GM21529 (cell line): ENCODE results near the gene TGFBR3.

ENCODE experiments used
- ATAC-seq: cut with Tn5 transposase; IDR thresholded peaks from one replicate; pipeline ENCODE4 v1.9.1; 2021; ENCODE audit not compliant: unreplicated experiment

Gene TGFBR3

GRCh38 chr1:91718368-91718767 is 167.6 kb downstream of the TGFBR3 start:
- no peak for ATAC-seq

DNA sequence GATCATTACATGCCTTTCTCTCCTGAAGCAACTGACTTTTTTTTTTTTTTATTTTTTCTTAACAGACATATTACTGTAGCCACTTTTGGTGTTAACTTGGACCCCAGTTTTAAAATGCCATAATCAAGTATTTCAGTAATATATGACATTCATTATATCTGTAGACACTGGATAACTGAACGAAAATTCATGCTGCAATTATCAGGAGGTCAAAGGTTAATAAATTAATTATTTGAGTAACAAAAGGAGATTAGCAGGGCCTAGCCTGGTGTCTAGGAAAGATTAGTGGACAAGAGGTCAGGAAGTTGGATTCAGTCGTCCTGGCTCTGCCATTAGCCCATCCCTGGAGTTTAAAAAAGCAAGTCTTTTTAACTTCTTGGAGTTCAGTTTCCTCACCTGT is 168.1 kb downstream of the TGFBR3 start:
- no peak for ATAC-seq

- no peak for ATAC-seq
These were observed 169.6 kb downstream of the TGFBR3 start for GRCh38 chr1:91716339-91716738.

GRCh38 chr1:91715416-91716000 is 170.4 kb downstream of the TGFBR3 start:
- ATAC-seq: no peak

GRCh38 chr1:91714867-91715381 is 171.0 kb downstream of the TGFBR3 start:
- ATAC-seq: no peak

GRCh38 chr1:91712981-91713841 is 172.7 kb downstream of the TGFBR3 start:
- peak; percentile 60 for ATAC-seq

DNA sequence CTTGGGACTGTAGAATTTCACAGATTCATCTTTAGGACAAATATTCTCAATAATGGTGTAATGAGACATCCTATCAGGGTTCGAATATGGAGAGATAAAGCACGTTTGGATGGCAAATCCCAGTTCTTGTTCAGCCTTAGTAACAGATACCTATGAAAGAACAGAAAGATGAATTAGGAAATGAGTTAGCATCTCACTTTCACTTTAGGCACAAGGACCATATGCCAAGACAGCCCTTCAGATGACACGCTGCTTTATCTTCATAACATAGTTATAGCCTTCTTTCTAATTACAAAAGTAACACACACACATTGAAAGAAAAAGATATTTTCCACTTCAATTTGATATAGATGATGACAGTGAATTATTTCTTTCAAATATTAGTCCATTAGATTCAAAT is 173.6 kb downstream of the TGFBR3 start:
- ATAC-seq: no peak

- no peak for ATAC-seq
These were observed 174.3 kb downstream of the TGFBR3 start for GRCh38 chr1:91711504-91712247.

GRCh38 chr1:91710261-91710660 is 175.7 kb downstream of the TGFBR3 start:
- ATAC-seq: peak; percentile 55

- no peak for ATAC-seq
These were observed 177.3 kb downstream of the TGFBR3 start for GRCh38 chr1:91708691-91709090.

GRCh38 chr1:91707890-91708218 is 178.1 kb downstream of the TGFBR3 start:
- no peak for ATAC-seq

- no peak for ATAC-seq
These were observed 178.6 kb downstream of the TGFBR3 start for GRCh38 chr1:91707114-91707889.

GRCh38 chr1:91706140-91706957 is 179.6 kb downstream of the TGFBR3 start:
- no peak for ATAC-seq

GRCh38 chr1:91704746-91705145 is 181.2 kb downstream of the TGFBR3 start:
- ATAC-seq: no peak

GRCh38 chr1:91703095-91703494 is 182.9 kb downstream of the TGFBR3 start:
- no peak for ATAC-seq

DNA sequence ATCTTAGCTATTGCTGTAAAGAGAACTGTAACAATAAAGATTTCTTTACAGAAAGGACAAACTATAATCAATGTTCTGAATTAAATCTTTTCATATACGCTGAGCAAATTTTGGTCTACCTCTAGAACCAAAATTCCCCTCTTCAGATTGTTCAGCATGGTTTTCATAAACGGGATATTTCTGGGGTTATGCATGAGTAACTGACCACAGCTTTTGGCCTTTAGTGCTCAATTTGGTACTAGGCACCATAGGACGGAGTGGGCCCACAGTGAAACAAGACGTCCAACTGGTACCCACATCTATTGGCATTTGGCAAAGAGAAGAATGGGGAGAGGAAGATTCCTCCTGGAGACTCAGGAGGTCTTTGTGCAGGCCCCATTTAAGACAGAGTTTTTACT is 184.5 kb downstream of the TGFBR3 start:
- no peak for ATAC-seq

- no peak for ATAC-seq
These were observed 185.0 kb downstream of the TGFBR3 start for GRCh38 chr1:91700771-91701471.

DNA sequence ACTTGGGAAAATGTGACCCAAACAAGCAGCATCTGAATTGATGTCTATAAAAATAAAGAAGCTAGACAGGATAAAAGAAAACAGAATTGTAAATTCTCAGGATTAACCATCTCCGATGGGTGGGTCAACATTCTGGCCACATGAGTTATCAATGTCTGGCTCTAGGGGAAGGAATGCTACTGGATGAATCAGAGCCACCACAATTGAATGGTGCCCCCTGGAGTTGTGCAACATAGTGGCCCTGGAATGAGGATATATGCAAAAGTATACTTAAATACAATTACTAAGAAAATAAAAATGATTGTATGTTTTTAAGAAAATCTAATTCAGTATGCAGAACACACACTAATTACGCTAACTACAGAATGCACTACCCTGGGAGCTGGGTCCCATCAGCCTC is 185.6 kb downstream of the TGFBR3 start:
- ATAC-seq: no peak

- ATAC-seq: no peak
These were observed 186.5 kb downstream of the TGFBR3 start for GRCh38 chr1:91699339-91699974.
